Prostate gland (tissue), 2 donors: Measurements from ENCODE around the gene NKAIN4. TPM values are rescaled to one million over a fixed set of nuclear protein-coding genes. Genes with fewer than 3 reads are reported as not detected.

Source experiments
- DNase-seq: peaks from one replicate; pipeline ENCODE4 v3.0.0-alpha.2; 2019; ENCODE audit warnings: low spot score
- H3K27ac ChIP-seq, 2 donors: fragments of 200-600 bp; sonication (generic); 2 replicates each; pipeline ENCODE4 v1.5.1; 2017 to 2019
- H3K27me3 ChIP-seq: fragments of 200-600 bp; sonication (generic); replicated peaks from 2 replicates; pipeline ENCODE4 v1.5.1; 2019; ENCODE audit not compliant: insufficient read depth
- H3K36me3 ChIP-seq, 2 donors: fragments of 200-600 bp; sonication (generic); 1 replicate in 1 of 2; 2 replicates in 1 of 2; pipeline versions ENCODE4 v1.5.1 to v1.8.1; 2017 to 2019
- H3K4me1 ChIP-seq: fragments of 200-600 bp; sonication (generic); replicated peaks from 2 replicates; pipeline ENCODE4 v1.5.1; 2019
- H3K4me3 ChIP-seq, 2 donors: fragments of 200-600 bp; sonication (generic); 2 replicates each; pipeline ENCODE4 v1.5.1; 2017 to 2019
- H3K9me3 ChIP-seq: fragments of 200-600 bp; sonication (generic); 2 replicates; pipeline ENCODE4 v1.5.1; 2017
- POLR2A ChIP-seq: fragments of 450-650 bp; IDR thresholded peaks from one replicate; pipeline ENCODE4 v1.6.1; 2016; ENCODE audit warnings: antibody characterized with exemption, mild to moderate bottlenecking
- POLR2AphosphoS5 ChIP-seq: sonication (generic); formaldehyde crosslinking; IDR thresholded peaks from one replicate; pipeline ENCODE4 v1.6.1; 2017; ENCODE audit warnings: antibody characterized with exemption
- WGBS: methylation state at CpG from one replicate; pipeline ENCODE4 v1.1.5; 2018; 5-methylcytosine and 5-hydroxymethylcytosine counted together
- intact Hi-C: fragments of 100-400 bp; cut with DNase I; formaldehyde crosslinking; loops from one replicate; pipeline ENCODE4 v1.14.2; 2022
- total RNA-seq, 2 donors: library from RNA; depleted of rRNA; stranded (reverse); fragments of >200 nt; gene quantifications; one replicate each; pipeline ENCODE4 v1.1.0, GENCODE V29; 2016
- TF ChIP-seq, protein P1 (sequence below), 4 experiments: fragments of 200-600 bp in 2 of 4; fragments of 450-650 bp in 2 of 4; sonication (generic) in 2 of 4; IDR thresholded peaks; 1 replicate in 3 of 4; 2 replicates in 1 of 4; pipeline ENCODE4 v1.5.1; 2016 to 2019; ENCODE audit warnings: antibody characterized with exemption in 4 of 4, mild to moderate bottlenecking in 2 of 4, moderate library complexity in 2 of 4

Gene NKAIN4
- total RNA-seq, 2 donors from 2014 or later, result 1.2 TPM; not detected in 1

DNA sequence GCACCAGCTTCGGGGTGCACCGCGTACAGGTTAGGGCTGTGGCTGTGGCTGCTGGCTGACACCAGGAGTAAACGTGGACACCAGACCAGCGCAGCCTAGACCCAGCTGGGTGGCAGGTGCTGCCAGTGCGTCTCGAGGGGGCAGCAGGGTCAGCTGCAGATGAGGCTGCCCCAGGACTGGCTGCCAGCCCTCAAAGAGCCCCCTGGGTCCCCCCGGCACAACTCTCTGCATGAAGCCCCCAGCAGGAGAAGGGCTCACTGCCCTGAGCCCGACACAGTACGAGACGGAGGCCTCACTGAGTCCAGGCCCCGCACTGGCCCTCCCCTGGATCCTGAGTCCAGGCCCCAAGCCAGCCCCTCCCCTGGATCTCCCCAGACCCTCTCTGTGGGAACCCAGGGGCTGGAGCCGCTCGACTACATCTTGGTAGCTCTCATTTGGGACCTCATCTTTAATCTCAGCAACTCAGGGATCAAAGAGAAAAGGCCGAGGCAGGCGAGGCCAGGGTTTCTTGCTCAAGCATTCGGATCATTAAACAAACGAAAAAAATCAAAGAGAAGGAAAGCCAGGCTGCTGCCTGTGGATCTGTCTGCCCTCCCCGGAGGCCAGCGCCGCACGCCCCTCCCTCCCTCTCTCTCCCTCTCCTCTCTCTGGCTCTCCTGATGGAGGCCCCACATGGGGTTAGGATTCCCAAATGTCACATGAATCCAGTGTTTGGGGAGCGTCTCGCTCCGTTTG lies 7.0 kb upstream of the NKAIN4 start:
- H3K27ac ChIP-seq, result no peak overlapping the region
- H3K4me1 ChIP-seq, result no peaks in the 10 kb centered on the region
- intact Hi-C loops, result no loop called here
- H3K36me3 ChIP-seq, result no peaks in the 10 kb centered on the region
- 40% methylated on average over 25 of the region's 25 CpGs for WGBS
- H3K9me3 ChIP-seq, result no peaks in the 10 kb centered on the region
- no peak for DNase-seq
- peaks cover 3% of the 10 kb centered on the region for H3K27me3 ChIP-seq
- no peak overlapping the region for H3K4me3 ChIP-seq
- no peak for TF ChIP-seq POLR2AphosphoS5

DNA sequence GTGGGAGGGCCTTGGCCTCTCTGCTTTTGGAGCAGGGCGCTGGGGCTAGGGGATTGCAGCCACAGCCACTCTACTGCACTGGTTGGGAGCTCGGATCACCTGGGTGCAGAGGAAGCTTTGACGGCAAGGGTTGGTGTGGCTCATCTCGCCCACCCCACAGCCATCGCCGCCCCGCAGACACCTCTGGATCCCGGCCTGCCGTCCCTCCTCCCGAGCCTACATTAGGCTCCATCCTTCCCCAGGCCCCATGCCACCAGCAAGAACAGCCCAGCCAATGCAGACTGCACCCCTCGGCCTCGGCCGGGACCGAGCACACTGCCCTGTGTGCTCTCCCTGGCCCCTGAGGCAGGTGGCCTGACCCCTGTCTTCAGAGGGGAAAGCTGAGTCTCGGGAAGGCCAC lies 6.3 kb upstream of the NKAIN4 start:
- Histone ChIP-seq H3K27me3 (peaks cover 3% of the 10 kb centered on the region), H3K9me3 (no peaks in the 10 kb centered on the region), H3K4me3 (no peak overlapping the region), H3K27ac (no peak overlapping the region), H3K36me3 (no peaks in the 10 kb centered on the region), H3K4me1 (no peaks in the 10 kb centered on the region)
- intact Hi-C loops, result no loop called here
- 86% methylated on average over 15 of the region's 15 CpGs for WGBS
- TF ChIP-seq, protein P1, sequence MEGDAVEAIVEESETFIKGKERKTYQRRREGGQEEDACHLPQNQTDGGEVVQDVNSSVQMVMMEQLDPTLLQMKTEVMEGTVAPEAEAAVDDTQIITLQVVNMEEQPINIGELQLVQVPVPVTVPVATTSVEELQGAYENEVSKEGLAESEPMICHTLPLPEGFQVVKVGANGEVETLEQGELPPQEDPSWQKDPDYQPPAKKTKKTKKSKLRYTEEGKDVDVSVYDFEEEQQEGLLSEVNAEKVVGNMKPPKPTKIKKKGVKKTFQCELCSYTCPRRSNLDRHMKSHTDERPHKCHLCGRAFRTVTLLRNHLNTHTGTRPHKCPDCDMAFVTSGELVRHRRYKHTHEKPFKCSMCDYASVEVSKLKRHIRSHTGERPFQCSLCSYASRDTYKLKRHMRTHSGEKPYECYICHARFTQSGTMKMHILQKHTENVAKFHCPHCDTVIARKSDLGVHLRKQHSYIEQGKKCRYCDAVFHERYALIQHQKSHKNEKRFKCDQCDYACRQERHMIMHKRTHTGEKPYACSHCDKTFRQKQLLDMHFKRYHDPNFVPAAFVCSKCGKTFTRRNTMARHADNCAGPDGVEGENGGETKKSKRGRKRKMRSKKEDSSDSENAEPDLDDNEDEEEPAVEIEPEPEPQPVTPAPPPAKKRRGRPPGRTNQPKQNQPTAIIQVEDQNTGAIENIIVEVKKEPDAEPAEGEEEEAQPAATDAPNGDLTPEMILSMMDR (IDR thresholded peaks at IDR 0.05), result no peak
- no peak for TF ChIP-seq POLR2AphosphoS5
- no peak for TF ChIP-seq POLR2A
- no peak for DNase-seq

DNA sequence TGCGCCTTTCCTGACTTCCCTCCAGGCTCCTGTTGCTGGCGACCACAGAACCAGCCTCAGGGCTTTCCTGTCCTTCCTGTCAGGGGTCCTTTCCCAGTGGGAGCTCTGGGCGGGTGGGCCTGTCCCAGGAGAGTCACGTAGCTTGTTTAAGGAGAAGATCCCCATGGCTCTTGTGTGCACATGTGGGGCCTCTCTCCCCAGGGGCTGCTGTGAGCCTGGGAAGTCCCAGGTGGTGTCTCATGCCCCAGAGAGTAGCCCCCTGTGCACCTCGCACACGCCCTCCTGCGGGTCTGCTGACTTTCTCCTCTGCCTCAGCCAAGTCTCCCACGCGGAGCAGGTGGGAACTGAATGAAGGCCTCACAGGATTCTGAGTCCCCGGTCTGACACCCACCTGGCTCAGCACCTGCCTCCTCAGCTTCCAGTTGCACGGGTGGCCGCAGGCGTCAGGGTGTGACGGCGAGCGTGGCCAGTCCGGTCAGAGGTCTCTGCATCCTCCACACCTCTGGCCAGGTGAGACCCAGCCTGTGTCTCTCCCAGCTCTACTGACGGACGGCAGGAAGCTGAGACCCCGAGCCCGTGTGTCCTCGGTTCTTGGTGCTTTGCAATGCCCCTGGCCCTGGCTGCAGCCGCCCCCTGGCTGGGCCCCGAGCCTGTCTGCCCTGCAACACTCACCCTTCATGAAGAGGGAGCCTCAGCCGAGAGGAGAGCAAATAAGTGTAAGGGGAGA lies 5.6 kb upstream of the NKAIN4 start:
- TF ChIP-seq POLR2A (no peak), POLR2AphosphoS5 (no peak)
- TF ChIP-seq, protein P1 (IDR thresholded peaks at IDR 0.05), result no peak
- no peaks in the 10 kb centered on the region for H3K9me3 ChIP-seq
- intact Hi-C loops, result no loop called here
- no peak for DNase-seq
- H3K27me3 ChIP-seq, result peaks cover 7% of the 10 kb centered on the region
- 83% methylated on average over 25 of the region's 25 CpGs for WGBS
- H3K4me1 ChIP-seq, result no peaks in the 10 kb centered on the region
- H3K27ac ChIP-seq, result no peak overlapping the region
- H3K36me3 ChIP-seq, result no peaks in the 10 kb centered on the region
- no peak overlapping the region for H3K4me3 ChIP-seq

DNA sequence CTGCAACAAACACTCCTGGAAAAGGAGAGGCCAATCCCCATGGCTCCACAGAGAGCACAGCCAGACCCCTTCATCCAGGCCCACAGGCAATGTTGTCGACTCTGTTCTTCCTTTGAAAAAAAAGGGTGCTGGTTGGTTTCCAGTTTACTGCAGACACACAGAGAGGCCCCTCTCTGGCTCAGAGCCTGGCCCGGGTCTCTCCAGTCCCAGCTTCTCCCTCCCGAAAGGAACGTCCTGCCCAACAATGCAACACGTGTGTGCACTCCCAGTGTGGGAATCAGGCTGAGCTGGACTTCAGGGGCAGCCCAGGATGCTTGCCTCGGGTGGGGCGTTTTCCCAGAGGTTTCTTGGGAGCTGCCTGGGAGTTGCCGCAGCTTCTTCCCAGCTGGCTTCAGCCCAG lies 4.5 kb upstream of the NKAIN4 start:
- no peaks in the 10 kb centered on the region for H3K4me1 ChIP-seq
- intact Hi-C loops, result no loop called here
- no peak for DNase-seq
- TF ChIP-seq, protein P1 (IDR thresholded peaks at IDR 0.05), result no peak
- TF ChIP-seq POLR2A, result no peak
- TF ChIP-seq POLR2AphosphoS5, result no peak
- no peaks in the 10 kb centered on the region for H3K36me3 ChIP-seq
- peaks cover 16% of the 10 kb centered on the region for H3K27me3 ChIP-seq
- H3K9me3 ChIP-seq, result no peaks in the 10 kb centered on the region
- WGBS, result 33% methylated on average over 8 of the region's 8 CpGs
- H3K4me3 ChIP-seq, result no peak overlapping the region
- H3K27ac ChIP-seq, result no peak overlapping the region

DNA sequence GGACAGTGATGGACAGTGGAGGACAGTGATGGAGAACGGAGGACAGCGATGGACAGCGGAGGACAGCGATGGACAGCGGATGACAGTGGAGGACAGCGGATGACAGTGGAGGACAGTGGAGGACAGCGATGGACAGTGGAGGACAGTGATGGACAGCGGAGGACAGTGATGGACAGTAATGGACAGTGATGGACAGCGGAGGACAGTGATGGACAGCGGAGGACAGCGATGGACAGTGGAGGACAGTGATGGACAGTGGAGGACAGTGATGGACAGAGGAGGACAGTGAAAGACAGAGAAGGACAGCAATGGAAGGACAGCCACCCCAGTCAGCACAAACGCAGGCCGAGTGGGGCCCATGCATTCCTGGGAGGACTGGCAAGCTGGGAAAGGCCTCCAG lies 3.4 kb upstream of the NKAIN4 start:
- WGBS, result 88% methylated on average over 13 of the region's 13 CpGs
- H3K4me1 ChIP-seq, result no peaks in the 10 kb centered on the region
- H3K27ac ChIP-seq, result no peak overlapping the region
- peaks cover 17% of the 10 kb centered on the region for H3K27me3 ChIP-seq
- H3K36me3 ChIP-seq, result no peaks in the 10 kb centered on the region
- no peak for TF ChIP-seq POLR2A
- TF ChIP-seq, protein P1 (IDR thresholded peaks at IDR 0.05), result no peak
- TF ChIP-seq POLR2AphosphoS5, result no peak
- H3K4me3 ChIP-seq, result no peak overlapping the region
- intact Hi-C loops, result no loop called here
- no peak for DNase-seq
- no peaks in the 10 kb centered on the region for H3K9me3 ChIP-seq
